Measurements from ENCODE around the gene CRTC2.

The CRTC2 gene

DNA sequence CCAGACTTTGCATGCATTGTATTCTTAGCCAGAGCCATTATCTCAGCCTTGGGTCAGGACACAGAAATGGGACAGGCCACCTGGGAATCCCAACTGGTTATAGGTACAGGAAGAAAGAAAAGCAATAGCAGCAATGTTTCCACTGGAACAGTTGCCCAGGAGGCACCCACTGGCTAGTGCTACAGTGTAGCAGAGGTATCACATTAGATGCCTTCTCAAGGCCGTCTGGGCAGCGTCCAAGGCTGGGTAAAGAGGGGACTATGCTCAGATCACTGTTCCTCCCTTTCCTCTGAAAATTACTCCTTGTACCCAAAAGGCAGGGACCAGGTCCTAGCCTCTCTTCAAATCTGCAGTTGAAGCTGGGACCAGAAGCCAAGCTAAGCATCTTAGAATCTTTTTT, 11.9 kb upstream of the CRTC2 start:
- DNase-seq = no peak

DNA sequence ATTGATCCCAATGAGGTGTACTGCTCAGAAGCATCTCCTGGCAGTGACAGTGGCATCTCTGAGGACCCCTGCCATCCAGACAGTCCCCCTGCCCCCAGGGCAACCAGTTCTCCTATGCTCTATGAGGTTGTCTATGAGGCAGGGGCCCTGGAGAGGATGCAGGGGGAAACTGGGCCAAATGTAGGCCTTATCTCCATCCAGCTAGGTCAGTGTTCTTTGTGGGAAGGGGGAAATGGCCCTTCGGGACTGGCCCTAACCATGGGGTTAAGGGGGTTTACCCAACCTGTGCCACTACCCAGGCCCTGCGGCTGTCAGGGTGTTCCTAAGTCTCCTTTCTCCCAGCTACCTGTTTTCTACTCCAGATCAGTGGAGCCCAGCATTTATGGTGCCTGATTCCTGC, 10.6 kb upstream of the CRTC2 start:
- DNase-seq = no peak

DNA sequence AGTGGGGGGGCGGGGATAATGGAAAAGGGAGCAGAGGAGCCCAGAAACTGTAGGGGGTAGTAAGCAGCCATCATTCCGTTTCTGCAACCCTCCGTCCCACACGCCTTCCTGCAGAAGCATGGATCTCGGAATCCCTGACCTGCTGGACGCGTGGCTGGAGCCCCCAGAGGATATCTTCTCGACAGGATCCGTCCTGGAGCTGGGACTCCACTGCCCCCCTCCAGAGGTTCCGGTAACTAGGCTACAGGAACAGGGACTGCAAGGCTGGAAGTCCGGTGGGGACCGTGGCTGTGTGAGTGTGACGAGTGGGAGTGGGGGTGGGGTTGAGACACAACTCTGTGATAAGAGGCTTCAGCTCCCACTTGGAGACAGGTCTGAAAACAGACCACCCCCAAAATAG, 10.0 kb upstream of the CRTC2 start:
- no peak for DNase-seq

GRCh38 chr1:153968000-153968363, 9.6 kb upstream of the CRTC2 start:
- DNase-seq = no peak

GRCh38 chr1:153967107-153967999, 8.9 kb upstream of the CRTC2 start, which contains the start of gene CREB3L4:
Gene CREB3L4, plus strand, starts transcription at chr1:153967902. Its CDS starts 624 bp downstream, at chr1:153968526.
- peak; percentile 86 for DNase-seq

- no peak for DNase-seq
Measured at GRCh38 chr1:153963850-153964331, 5.5 kb upstream of the CRTC2 start.

- peak; percentile 95 for DNase-seq
Measured at GRCh38 chr1:153963030-153963849, 4.8 kb upstream of the CRTC2 start, which contains the start of gene SLC39A1. Gene SLC39A1, minus strand, starts transcription at chr1:153963537. Its CDS starts 822 bp downstream, at chr1:153962715.

GRCh38 chr1:153962088-153963029, 3.9 kb upstream of the CRTC2 start:
- DNase-seq = no peak

DNA sequence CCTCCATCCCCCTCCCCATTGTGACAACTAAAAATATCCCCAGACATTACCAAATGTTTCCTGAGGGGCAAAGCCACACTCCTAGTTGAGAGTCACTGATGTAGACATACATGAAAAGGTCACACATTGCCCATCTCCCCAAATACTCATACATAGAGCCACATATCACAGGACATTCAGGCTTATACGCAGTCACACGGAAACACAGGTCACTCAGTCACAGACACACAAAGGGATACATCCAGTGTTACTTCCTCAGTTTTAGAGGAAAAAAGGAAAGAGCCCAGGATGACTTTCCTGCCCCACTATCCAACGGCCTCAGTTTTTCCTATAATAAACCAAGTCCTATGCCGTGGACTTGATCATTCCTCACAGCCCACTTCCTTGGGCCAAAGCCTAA, 3.0 kb upstream of the CRTC2 start:
- no peak for DNase-seq

- no peak for DNase-seq
Measured at GRCh38 chr1:153960206-153960605, 1.8 kb upstream of the CRTC2 start.

GRCh38 chr1:153959454-153959853, 1.0 kb upstream of the CRTC2 start:
- DNase-seq = no peak

DNA sequence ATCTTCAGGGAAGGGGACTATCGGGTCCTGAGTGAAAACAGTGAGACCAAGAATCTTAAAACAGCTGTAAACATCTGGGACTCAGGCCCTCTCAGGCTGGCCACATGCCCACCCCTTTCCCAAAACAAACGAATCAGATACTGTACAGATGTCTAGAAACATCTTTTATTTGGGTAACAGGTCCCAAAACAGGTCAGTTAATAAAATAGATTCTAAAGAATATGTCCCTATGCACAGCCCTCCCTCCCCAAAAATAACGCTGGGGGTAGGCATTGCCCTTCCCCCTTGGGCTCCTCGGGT, 499 bp upstream of the CRTC2 start:
- DNase-seq = no peak

DNA sequence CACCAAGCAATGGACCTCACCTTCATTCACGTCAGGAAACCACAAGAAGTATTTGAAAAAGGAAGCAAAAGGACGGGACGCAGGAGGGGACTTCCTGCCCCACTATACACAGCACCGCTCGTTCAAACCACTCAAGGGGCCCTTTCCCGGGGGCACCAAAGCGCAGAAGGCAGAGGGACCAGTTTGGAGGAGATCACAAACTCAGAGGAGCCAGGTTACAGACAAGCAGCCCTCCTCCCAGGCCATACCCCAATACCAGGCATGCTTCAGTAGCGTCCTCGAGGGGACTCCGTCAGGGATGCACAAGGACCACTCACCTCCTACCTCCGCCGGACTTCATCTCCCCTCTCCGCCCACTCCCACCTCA, 685 bp downstream of the CRTC2 start:
- peak; percentile 49 for DNase-seq

GRCh38 chr1:153956997-153957715, 1.3 kb downstream of the CRTC2 start:
- no peak for DNase-seq

DNA sequence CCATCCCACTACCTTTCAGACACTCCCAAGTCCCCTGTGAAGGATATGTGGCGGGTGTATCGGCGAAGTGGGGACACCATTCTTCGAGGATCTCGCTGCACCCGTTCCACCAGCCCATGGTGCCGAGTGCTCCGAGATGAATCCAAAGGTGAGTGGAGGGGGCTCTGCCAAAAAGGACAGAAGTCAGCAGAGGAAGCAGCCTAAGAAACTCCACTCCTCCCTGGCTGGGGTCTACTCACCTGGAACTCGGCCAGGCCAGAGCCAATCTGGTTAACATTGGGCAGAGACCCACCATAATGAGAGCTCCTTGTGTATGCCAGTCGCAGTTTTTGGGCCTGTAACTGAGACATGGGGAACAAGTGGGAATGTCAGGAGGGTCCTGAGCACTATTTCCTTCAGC, 3.6 kb downstream of the CRTC2 start:
- DNase-seq = no peak

- no peak for DNase-seq
Measured at GRCh38 chr1:153953859-153954365, 4.5 kb downstream of the CRTC2 start.

DNA sequence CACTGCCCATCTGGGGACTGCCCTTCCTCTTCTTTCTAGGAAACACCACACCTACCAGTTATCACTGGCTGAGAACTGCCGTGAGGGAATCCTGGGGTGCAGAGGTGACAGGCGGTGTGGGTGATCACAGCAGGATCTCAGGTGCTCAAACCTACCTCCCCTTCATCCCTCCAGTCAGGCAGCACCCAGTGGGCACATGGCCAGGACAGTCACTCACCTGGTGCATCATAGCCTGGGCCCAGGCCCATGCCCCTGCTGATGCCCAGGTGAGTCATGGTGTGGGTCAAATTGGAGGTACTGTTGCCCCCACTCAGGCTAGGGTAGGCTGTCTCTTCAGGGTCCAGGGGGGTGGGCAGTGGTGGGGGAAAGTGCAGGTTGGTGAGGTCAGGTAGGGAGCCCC, 6.6 kb downstream of the CRTC2 start:
- no peak for DNase-seq

DNA sequence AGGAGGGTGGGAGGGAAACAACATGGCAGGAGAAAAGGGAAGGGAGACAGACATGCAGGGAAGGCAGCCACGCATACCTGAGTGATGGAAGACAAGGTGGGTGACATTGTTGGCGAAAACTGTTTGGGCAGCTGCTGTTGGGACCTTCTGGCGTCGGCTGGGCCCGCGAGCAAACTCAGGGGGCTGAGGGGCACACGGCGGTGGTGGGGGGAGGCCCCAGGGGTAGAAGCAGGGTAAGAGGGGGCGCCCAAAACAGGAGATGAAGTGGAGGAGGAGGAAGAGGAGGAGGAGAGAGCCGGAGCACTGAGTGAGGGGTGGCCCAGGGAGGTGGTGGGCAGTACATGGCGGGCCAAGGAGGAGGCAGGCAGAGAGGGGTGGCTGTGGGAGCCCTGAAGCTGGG, 7.2 kb downstream of the CRTC2 start:
- no peak for DNase-seq

- peak; percentile 79 for DNase-seq
Measured at GRCh38 chr1:153946622-153947241, 11.7 kb downstream of the CRTC2 start, which contains the start of gene DENND4B. Gene DENND4B, minus strand, starts transcription at chr1:153946718. Its CDS starts 2,344 bp downstream, at chr1:153944374.

- DNase-seq = peak; percentile 68
Measured at GRCh38 chr1:153945795-153946621, 12.4 kb downstream of the CRTC2 start.

Data from stimulated activated CD4-positive, alpha-beta T cell treated with anti-CD3 and anti-CD28 coated beads, Interleukin-4, amount 100 ng/mL, for 24 hours (primary cell).